Hematopoietic multipotent progenitor cell treated with erythropoietin and hydrocortisone succinate and interleukin-3 and kit ligand, for 17 days (in vitro differentiated cells): ENCODE results near the gene FSIP1.

Experiments used
- DNase-seq: peaks from one replicate; pipeline ENCODE4 v3.0.0-alpha.2; 2015; ENCODE audit warnings: low spot score

Gene FSIP1

DNA sequence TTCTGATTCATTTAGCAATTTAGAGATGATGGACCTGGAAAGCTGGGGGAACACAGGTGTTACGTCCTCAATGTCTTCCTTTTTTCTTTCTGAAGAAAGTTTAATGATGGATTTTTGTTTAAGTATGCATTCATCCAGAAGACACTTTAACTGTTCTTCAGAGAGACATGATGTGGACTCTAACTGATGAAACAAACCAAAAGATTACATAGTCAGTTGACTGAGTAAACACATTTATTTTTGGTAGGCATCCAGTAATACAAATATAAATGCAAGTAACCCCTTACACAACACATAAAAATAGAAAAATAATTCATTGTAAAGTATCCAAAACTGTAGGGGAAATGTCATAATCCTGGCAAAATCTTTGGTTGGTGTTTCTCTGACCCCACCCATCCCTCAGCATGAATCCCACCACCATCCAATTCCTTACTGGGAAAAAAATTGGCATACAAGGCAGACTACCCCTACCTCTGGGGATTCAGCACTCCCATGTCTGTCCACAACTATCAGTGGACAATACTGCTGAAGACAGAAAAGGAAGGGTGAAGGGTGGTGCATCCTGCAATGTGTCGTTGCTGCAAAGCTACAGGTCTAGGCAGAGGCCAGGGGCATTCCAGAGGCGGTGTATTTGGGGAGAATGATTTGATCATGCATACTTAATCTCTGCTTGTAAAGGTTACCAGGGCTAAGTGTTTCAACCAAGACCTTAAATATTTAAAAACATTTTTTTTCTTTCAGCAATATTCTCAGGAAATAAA is 164.4 kb downstream of the FSIP1 start:
- DNase-seq: no peak

DNA sequence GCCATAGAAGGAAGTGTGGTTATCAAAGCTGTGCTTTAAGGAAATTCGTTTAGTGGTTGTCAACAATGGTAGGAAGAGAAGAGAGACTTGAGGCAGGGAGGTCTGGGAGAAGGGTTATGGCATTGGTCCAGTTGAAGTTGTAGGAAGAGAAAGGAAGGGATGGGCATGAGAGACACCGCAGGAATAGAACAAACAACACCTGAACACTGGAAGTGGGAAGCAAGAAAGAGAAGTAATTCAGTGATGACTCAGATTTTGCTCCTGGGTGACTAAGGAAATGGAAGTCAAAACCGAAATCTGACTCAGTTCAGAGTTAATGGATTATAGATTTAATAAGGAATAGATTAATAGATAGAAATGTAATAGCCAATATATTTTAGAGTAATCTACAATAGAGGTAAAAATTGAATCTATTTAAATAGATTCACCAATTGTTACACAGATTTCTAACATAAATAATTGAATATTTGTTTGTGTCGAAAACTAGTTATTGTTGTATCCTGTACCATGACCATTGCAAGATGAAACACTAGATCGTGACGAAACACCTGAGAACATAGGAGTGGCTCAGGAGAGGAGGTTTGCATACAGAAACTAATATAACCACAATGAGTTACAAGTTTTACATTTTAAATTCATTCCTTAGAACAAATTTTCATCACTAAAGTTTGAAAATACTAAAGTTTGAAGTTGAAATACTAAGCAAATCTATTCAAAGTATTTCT is 165.7 kb downstream of the FSIP1 start:
- no peak for DNase-seq

DNA sequence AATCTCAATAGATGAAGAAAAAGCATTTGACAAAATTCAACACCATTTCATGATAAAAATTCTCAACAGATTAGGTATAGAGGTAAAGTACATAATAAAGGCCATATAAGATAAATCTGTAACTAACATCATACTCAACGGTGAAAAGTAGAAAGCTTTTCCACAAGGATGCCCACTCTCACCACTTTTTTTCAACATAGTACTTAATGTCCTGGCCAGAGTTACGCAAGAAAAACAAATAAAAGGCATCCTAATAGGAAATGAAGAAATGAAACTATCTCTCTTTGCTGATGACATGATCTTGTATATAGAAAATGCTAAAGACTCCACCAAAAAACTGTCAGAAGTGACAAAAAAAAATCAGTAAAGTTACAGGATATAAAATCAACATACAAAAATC is 168.8 kb downstream of the FSIP1 start:
- DNase-seq: no peak

DNA sequence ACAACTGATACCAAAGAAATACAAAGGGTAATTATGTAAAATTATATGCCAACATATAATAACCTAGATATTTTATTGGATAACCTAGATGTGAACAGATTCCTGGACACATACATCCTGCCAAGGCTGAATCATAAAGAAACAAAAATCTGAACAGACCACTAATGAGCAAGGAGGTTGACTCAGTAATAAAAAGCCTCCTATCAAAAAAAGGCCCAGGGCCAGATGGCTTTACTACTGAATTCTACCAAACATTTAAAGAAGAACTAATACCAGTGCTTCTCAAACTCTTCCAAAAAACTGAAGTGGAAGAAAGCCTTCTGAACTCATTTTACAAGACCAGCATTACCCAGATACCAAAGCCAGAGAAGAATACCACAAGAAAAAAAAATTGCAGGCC is 169.4 kb downstream of the FSIP1 start:
- no peak for DNase-seq

GRCh38 chr15:39610665-39611064 is 172.0 kb downstream of the FSIP1 start:
- DNase-seq: no peak

DNA sequence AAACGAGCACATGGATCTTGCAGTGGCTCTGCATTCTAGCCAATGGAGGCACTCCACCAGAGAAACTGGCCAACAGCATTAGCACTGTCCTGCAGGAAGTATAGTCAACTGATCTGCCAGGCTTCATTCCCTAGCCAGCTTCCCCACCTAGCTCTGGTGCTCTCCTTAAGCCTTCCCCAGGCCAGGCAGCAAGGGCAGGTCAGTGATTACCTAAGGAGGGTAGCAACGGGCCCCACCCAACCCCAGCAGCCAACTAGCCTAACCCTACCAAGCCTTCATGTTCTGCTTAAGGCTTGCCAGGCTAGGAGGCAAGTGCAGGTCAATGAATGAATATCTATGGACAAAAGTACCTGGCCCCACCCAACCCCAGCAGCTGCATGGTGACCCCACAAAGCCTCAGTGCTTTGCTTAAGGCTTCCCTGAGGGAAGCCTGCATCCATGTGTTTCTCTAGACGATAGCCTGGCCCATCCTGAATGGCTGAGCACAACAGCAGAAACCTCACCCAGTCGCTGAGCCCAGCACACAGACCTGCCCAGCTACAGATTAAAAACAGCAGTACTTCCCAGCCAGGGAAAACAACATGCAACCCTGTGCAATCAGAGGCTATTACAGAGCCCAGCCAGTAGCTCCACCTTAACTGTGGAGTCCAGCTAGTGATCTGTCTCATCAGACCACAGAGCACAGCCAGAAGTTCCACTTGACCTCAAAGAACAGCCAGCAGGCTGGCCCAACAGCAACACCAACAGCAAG is 173.3 kb downstream of the FSIP1 start:
- no peak for DNase-seq

- no peak for DNase-seq
Measured at GRCh38 chr15:39608185-39609139, 174.2 kb downstream of the FSIP1 start.

- no peak for DNase-seq
Measured at GRCh38 chr15:39605146-39605545, 177.5 kb downstream of the FSIP1 start.

DNA sequence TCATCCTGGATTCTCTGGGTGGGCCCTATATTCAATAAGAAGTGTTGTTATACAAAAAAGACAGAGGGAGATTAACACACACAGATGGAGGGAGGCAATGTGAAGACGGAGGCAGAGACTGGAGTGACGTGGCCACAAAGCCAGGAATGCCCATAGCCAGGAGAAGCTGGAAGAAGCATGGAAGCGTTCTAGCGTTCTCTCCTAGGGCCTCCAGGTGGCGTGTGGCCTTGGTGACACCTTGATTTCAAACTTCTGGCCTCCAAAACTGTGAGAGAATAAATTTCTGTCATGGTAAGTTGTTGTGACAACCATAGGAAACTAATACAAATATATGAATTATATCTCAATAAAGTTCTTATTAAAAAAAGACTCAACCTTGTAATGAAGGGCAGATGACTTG is 180.5 kb downstream of the FSIP1 start:
- DNase-seq: no peak

GRCh38 chr15:39599871-39600270 is 182.8 kb downstream of the FSIP1 start:
- no peak for DNase-seq

- DNase-seq: no peak
Measured at GRCh38 chr15:39598958-39599845, 183.4 kb downstream of the FSIP1 start.

DNA sequence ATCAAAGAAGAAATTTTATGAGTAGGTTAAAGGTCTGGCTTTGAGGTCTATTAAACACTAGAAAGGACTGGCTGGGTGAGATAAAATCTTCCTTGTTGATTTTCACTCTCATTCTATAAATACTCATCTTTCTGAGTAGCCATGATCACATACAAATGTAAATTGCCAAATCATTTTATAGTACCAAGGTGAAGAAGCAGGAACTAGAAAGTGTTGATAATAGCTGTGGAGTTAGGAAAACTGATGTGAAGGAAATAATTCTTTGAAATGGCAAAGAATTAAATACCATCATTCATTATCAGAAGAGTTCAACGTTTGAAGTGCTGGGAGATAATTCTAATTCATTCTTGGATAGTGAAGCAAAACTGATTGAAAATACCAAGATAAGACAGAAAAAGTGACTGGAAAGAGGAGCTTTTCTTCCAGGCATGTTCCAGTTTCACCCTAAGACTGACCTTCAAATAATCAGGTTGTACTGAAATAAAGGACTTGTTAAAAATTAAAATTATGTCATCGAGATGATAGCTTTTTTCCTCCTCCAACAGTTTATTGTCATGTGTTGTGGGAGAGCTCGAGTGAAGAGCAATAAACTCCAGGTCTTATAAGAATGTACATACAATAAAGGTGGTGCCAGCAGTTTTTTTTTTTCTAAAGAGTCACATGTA is 184.3 kb downstream of the FSIP1 start:
- no peak for DNase-seq

DNA sequence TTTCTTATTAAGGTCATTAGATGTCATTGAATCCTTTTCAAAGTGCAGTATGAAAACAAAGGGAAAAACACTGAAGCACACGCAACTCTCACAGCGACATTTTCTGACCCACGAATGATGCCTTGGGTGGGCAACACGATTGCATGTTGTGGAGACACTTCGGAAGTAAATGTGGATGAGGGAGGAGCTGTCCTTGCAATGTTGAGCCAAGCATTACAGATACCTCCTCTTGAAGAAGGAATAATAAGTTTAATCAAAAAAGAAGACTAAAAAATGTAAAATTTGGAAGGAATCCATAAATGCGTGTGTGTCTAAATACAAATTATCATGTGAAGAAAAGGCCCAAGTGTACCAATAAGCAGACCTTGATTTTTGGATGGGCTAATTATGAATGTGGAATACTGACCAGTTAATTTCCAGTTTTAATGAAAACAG is 184.9 kb downstream of the FSIP1 start:
- no peak for DNase-seq

GRCh38 chr15:39597336-39597735 is 185.3 kb downstream of the FSIP1 start:
- DNase-seq: no peak

DNA sequence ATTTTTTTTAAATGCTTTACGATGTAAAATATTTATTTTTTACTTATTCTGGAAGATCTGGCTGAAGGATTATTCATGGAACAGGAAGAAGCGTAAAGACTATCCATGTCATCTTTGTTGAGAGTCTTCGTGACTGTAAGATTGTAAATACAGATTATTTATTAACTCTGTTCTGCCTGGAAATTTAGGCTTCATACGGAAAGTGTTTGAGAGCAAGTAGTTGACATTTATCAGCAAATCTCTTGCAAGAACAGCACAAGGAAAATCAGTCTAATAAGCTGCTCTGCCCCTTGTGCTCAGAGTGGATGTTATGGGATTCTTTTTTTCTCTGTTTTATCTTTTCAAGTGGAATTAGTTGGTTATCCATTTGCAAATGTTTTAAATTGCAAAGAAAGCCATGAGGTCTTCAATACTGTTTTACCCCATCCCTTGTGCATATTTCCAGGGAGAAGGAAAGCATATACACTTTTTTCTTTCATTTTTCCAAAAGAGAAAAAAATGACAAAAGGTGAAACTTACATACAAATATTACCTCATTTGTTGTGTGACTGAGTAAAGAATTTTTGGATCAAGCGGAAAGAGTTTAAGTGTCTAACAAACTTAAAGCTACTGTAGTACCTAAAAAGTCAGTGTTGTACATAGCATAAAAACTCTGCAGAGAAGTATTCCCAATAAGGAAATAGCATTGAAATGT is 186.1 kb downstream of the FSIP1 start:
- DNase-seq: no peak

DNA sequence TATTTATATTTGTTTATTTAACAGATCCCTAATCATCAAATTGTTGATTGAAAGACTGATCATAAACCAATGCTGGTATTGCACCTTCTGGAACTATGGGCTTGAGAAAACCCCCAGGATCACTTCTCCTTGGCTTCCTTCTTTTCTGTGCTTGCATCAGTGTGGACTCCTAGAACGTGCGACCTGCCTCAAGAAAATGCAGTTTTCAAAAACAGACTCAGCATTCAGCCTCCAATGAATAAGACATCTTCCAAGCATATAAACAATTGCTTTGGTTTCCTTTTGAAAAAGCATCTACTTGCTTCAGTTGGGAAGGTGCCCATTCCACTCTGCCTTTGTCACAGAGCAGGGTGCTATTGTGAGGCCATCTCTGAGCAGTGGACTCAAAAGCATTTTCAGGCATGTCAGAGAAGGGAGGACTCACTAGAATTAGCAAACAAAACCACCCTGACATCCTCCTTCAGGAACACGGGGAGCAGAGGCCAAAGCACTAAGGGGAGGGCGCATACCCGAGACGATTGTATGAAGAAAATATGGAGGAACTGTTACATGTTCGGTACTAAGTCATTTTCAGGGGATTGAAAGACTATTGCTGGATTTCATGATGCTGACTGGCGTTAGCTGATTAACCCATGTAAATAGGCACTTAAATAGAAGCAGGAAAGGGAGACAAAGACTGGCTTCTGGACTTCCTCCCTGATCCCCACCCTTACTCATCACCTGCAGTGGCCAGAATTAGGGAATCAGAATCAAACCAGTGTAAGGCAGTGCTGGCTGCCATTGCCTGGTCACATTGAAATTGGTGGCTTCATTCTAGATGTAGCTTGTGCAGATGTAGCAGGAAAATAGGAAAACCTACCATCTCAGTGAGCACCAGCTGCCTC is 187.1 kb downstream of the FSIP1 start:
- DNase-seq: no peak

DNA sequence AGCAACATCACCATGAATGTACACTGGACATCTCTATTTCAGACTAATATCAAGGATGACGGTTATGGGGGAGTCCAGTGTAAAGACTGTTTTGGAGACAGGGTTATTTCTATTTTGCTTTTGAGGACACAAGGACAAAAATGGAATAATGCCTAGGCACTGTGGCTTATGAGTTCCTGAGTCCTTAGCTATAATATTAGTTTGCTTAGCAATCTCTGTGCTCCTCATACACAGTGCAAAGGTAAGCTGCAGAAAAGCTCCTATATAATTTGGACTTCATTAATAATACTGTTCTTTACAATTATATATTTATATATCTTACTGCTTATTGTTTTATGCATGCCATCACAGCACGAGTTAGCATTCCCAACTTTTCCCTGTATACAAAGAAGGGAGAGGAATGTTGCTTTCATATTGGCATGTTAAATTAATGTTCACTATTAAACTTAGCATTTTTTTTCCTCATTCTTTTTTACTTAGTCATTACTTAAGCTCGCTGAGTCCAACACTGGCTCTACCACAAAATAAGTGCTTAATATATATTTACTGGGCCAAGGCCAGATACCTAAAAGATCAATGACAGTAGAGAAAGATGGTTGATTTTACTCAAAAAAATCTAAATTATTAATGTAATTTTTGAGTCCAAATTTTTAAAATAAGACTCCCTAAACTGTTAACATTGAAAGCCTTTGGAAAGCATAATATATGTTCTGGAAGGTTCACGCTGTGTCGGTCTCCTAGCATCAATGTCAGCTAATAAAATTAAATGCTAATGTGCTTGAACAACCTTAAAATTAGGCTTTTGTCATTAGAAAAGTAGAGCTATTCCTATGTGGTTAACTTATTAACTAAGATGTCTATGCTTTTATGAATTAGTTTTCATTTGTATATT is 187.9 kb downstream of the FSIP1 start:
- DNase-seq: no peak
